GM23248 (cell line): ENCODE results near the gene MYRF. TPM values are rescaled to one million over a fixed set of nuclear protein-coding genes. Genes with fewer than 3 reads are reported as not detected.

ENCODE experiments used
- DNase-seq: peaks from one replicate; pipeline ENCODE4 v3.0.0-alpha.2; 2015
- H2AFZ ChIP-seq: fragments of 200-600 bp; sonication (generic); 2 replicates; pipeline ENCODE4 v1.6.1; 2016; ENCODE audit warnings: antibody characterized with exemption
- H3F3A ChIP-seq: fragments of 200-600 bp; sonication (generic); 2 replicates; pipeline ENCODE4 v1.6.1; 2016; ENCODE audit warnings: mild to moderate bottlenecking, antibody characterized with exemption, mixed run types; ENCODE audit not compliant: insufficient read depth
- H3K27ac ChIP-seq: fragments of 200-600 bp; sonication (generic); 2 replicates; pipeline ENCODE4 v1.5.1; 2016; ENCODE audit warnings: mild to moderate bottlenecking
- H3K27me3 ChIP-seq: fragments of 200-600 bp; sonication (generic); replicated peaks from 2 replicates; pipeline ENCODE4 v1.6.1; 2016; ENCODE audit warnings: mild to moderate bottlenecking; ENCODE audit not compliant: insufficient read depth
- H3K36me3 ChIP-seq: fragments of 200-600 bp; sonication (generic); 2 replicates; pipeline ENCODE4 v1.6.1; 2016; ENCODE audit warnings: low read depth, mild to moderate bottlenecking
- H3K4me1 ChIP-seq: fragments of 200-600 bp; sonication (generic); 2 replicates; pipeline ENCODE4 v1.6.1; 2016; ENCODE audit warnings: mild to moderate bottlenecking; ENCODE audit not compliant: insufficient read depth
- H3K4me2 ChIP-seq: fragments of 200-600 bp; sonication (generic); one replicate; pipeline ENCODE4 v1.6.1; 2016; ENCODE audit warnings: mild to moderate bottlenecking; ENCODE audit not compliant: unreplicated experiment
- H3K4me3 ChIP-seq: fragments of 200-600 bp; sonication (generic); 2 replicates; pipeline ENCODE4 v1.5.1; 2016; ENCODE audit warnings: mild to moderate bottlenecking
- H3K79me2 ChIP-seq: fragments of 200-600 bp; sonication (generic); 2 replicates; pipeline ENCODE4 v1.6.1; 2016; ENCODE audit warnings: mild to moderate bottlenecking; ENCODE audit not compliant: insufficient read depth
- H3K9ac ChIP-seq: fragments of 200-600 bp; sonication (generic); 2 replicates; pipeline ENCODE4 v1.6.1; 2016; ENCODE audit warnings: mild to moderate bottlenecking
- H3K9me2 ChIP-seq: fragments of 200-600 bp; sonication (generic); 2 replicates; pipeline ENCODE4 v1.6.1; 2016; ENCODE audit warnings: mixed run types, mild to moderate bottlenecking, moderate library complexity; ENCODE audit not compliant: insufficient read depth
- H3K9me3 ChIP-seq: fragments of 200-600 bp; sonication (generic); one replicate; pipeline ENCODE4 v1.6.1; 2017; ENCODE audit warnings: low read depth
- H4K20me1 ChIP-seq: fragments of 200-600 bp; sonication (generic); 2 replicates; pipeline ENCODE4 v1.6.0; 2016; ENCODE audit not compliant: insufficient read depth
- EZH2 ChIP-seq: fragments of 200-600 bp; sonication (generic); IDR thresholded peaks from 2 replicates; pipeline ENCODE4 v1.6.1; 2018; ENCODE audit warnings: antibody characterized with exemption, mild to moderate bottlenecking; ENCODE audit not compliant: insufficient read depth, poor library complexity, severe bottlenecking
- EZH2phosphoT487 ChIP-seq: fragments of 200-600 bp; sonication (generic); IDR thresholded peaks from 2 replicates; pipeline ENCODE4 v1.6.1; 2018; ENCODE audit warnings: antibody characterized with exemption, moderate library complexity, mild to moderate bottlenecking, low read depth; ENCODE audit not compliant: insufficient read depth
- WGBS, 2 experiments: methylation state at CpG; one replicate each; pipeline ENCODE4 v1.1.6; 2015 to 2017; ENCODE audit warnings: low lambda C conversion rate in 2 of 2, low coverage in 1 of 2; ENCODE audit errors: missing lambda C conversion rate in 2 of 2; 5-methylcytosine and 5-hydroxymethylcytosine counted together
- in situ Hi-C: fragments of 300-500 bp; cut with MboI; formaldehyde crosslinking; loops from 2 replicates; pipeline ENCODE4 v1.15.0; 2020
- polyA plus RNA-seq: library from polyadenylated mRNA; unstranded; fragments of >200 nt; fragmentation: Nextera tagmentation; extraction: Ambion mirVana; gene quantifications from 2 replicates; pipeline ENCODE4 v1.2.1, GENCODE V29; 2016
- total RNA-seq: library from RNA; depleted of rRNA; stranded (reverse); fragments of >200 nt; shearing (Covaris generic); gene quantifications from 2 replicates; pipeline ENCODE4 v1.2.3, GENCODE V29; 2014

Gene MYRF
- total and polyA plus RNA-seq, 2 experiments from 2014 or later = 0.05 TPM; not detected in 1

DNA sequence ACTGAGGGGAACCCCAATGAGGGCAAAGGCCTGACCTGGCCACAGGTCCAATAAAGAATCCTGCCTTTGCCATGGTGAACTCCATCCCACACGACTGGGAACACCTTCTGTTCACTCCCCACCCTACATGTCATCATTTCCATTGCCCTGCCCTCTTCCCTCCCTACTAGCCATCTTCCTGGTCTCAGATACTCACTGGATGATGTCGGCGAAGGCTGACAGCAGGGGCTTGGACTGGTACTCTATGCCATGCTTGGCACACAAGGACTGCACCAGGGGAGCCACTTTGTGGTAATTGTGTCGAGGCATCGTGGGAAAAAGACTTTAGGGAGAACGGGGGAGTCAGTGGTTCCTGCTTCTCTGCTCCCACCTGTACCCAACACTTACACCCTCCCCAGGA is 50.2 kb downstream of the MYRF start:
- H3K36me3 ChIP-seq = no peaks in the 10 kb centered on the region
- H3K4me2 ChIP-seq = no peak overlapping the region
- H3K4me3 ChIP-seq = no peak overlapping the region
- no peak overlapping the region for H2AFZ ChIP-seq
- peaks cover 16% of the 10 kb centered on the region for H3K79me2 ChIP-seq
- DNase-seq = no peak
- no peaks in the 10 kb centered on the region for H3K4me1 ChIP-seq
- no peaks in the 10 kb centered on the region for H3F3A ChIP-seq
- no peak overlapping the region for H3K9ac ChIP-seq
- H3K27ac ChIP-seq = no peak overlapping the region
- in situ Hi-C loops = no loop called here
- no peak for TF ChIP-seq EZH2
- TF ChIP-seq EZH2phosphoT487 = no peak
- no peaks in the 10 kb centered on the region for H3K27me3 ChIP-seq
- no peaks in the 10 kb centered on the region for H4K20me1 ChIP-seq
- no peaks in the 10 kb centered on the region for H3K9me3 ChIP-seq
- H3K9me2 ChIP-seq = no peaks in the 10 kb centered on the region
- WGBS, 2 experiments = 84% methylated on average over 6 of the region's 6 CpGs

DNA sequence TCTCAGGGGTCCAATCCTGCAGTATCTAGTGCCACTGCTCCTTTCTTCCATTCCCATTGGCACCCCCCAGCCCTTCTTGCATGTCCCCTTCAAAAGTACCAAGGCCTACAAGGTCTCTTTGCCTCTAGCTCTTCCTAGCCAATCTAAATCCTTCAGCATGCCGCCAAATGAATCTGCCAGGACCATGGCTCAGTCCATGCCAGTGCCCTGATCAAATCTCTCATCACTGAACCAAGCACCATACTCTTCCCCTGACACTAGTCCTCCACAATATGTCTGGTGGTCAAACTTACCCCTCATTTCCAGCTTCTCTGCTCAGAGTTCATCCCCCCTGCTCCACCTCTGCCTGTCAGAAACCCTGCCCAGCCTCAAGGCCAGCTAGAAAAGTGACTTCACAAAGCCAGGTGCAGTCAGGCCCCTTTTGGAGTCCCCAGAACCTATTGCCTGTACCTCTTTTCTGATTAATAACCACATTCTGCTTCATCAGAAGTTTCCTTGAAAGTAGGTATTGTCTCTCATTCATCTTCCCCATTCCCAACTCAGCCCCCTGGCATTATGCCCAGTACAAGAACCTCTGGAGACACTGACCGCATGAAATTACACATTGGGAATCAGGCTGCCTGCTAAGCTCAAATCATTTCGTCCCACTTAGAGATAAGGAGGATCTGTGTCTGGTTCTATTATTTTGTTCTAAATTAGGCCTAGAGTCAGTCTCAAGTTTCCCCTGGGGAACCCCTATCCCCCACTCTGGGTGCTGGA is 51.6 kb downstream of the MYRF start:
- in situ Hi-C loops = no loop called here
- no peak overlapping the region for H2AFZ ChIP-seq
- no peaks in the 10 kb centered on the region for H3K27me3 ChIP-seq
- no peaks in the 10 kb centered on the region for H3F3A ChIP-seq
- no peaks in the 10 kb centered on the region for H3K4me1 ChIP-seq
- H3K4me2 ChIP-seq = no peak overlapping the region
- whole genome bisulfite sequencing, 2 experiments = 83 to 89% methylated on average over 3 of the region's 3 CpGs
- DNase-seq = no peak
- H3K27ac ChIP-seq = no peak overlapping the region
- H4K20me1 ChIP-seq = no peaks in the 10 kb centered on the region
- no peaks in the 10 kb centered on the region for H3K9me3 ChIP-seq
- no peaks in the 10 kb centered on the region for H3K36me3 ChIP-seq
- no peak overlapping the region for H3K9ac ChIP-seq
- no peak overlapping the region for H3K4me3 ChIP-seq
- no peak for TF ChIP-seq EZH2phosphoT487
- no peak for TF ChIP-seq EZH2
- H3K9me2 ChIP-seq = no peaks in the 10 kb centered on the region
- H3K79me2 ChIP-seq = 0 out of 2 replicates have a peak, but pooled peaks cover 4% of the 10 kb centered on the region

DNA sequence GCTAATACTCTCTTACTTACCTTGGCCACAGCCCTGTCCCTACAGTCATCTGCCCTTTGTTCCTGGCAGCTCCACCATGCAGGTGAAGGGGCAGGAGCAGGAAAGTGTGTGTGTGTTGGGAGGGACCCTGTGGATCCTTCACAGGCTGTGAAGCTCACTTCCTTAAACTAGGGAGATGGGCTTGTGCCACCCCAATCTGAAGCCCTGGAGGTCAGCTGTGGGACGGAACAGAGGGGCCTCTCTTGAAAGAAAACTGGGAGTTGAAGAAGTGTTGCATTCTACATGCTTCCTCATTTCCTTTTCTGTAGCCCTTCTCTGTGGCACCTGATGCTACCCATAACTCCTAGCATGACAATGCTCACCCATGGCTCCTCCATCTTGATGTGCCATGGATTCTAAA is 52.7 kb downstream of the MYRF start:
- H3K4me1 ChIP-seq = no peaks in the 10 kb centered on the region
- 100% methylated on average over 1 of the region's 1 CpG for WGBS, 2 experiments

DNA sequence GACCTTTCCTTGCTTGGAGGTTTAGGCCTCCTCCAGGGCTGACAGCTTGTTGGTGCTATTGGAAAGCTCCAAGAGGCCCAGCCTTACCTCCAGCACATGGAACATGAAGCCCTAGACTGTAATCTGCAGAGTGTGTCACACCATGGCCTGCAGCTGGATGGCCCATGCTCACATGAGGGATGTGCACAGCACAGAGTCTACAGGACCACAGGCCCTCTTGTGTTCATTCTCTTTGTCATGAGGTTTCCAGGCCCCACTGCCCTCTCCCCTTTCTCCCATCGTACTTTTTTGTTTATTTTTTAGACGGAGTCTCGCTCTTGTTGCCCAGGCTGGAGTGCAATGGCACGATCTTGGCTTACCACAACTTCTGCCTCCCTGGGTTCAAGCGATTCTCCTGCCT is 54.3 kb downstream of the MYRF start:
- no peaks in the 10 kb centered on the region for H3K9me3 ChIP-seq
- no peaks in the 10 kb centered on the region for H3K27me3 ChIP-seq
- TF ChIP-seq EZH2phosphoT487 = no peak
- no peak for TF ChIP-seq EZH2
- H3K36me3 ChIP-seq = no peaks in the 10 kb centered on the region
- H3K27ac ChIP-seq = no peak overlapping the region
- in situ Hi-C loops = no loop called here
- no peaks in the 10 kb centered on the region for H3K4me1 ChIP-seq
- no peaks in the 10 kb centered on the region for H3K79me2 ChIP-seq
- H3K9ac ChIP-seq = no peak overlapping the region
- no peaks in the 10 kb centered on the region for H4K20me1 ChIP-seq
- no peaks in the 10 kb centered on the region for H3F3A ChIP-seq
- no peak overlapping the region for H2AFZ ChIP-seq
- no peak overlapping the region for H3K4me3 ChIP-seq
- no peaks in the 10 kb centered on the region for H3K9me2 ChIP-seq
- 97 to 100% methylated on average over 5 of the region's 5 CpGs for WGBS, 2 experiments
- H3K4me2 ChIP-seq = no peak overlapping the region
- no peak for DNase-seq

More for the DNA sequence above, 52.7 kb downstream of the MYRF start:
- no peaks in the 10 kb centered on the region for H3F3A ChIP-seq
- in situ Hi-C loops = no loop called here
- no peaks in the 10 kb centered on the region for H3K9me3 ChIP-seq
- no peak overlapping the region for H3K27ac ChIP-seq
- H3K36me3 ChIP-seq = no peaks in the 10 kb centered on the region
- TF ChIP-seq EZH2 (no peak), EZH2phosphoT487 (no peak)
- H3K27me3 ChIP-seq = no peaks in the 10 kb centered on the region
- H4K20me1 ChIP-seq = no peaks in the 10 kb centered on the region
- DNase-seq = no peak
- H3K79me2 ChIP-seq = no peaks in the 10 kb centered on the region
- no peak overlapping the region for H3K9ac ChIP-seq
- H3K9me2 ChIP-seq = no peaks in the 10 kb centered on the region
- no peak overlapping the region for H3K4me2 ChIP-seq
- H3K4me3 ChIP-seq = no peak overlapping the region
- no peak overlapping the region for H2AFZ ChIP-seq
